Measurements from ENCODE around the gene CCDC110. TPM values are rescaled to one million over a fixed set of nuclear protein-coding genes. Genes with fewer than 3 reads are reported as not detected.
A peak's percentile ranks its signal among the peaks of the same experiment; 100 is the strongest.

The CCDC110 gene
- polyA plus RNA-seq, 1 donor (not counting 4 experiments of a cell fraction or from before 2014, with no cell fraction given) = not detected

GRCh38 chr4:185395956-185396723, 75.4 kb downstream of the CCDC110 start:
- Histone ChIP-seq H3K27ac (ENCODE audit: control insufficient read depth, insufficient read depth, low read length) (peak overlapping the region; percentile 93), H3K4me1 (ENCODE audit: control insufficient read depth, extremely low read depth, insufficient read depth, low read length) (peaks cover 19% of the 10 kb centered on the region), H3K27me3 (ENCODE audit: control insufficient read depth, extremely low read depth, insufficient read depth, low read length) (no peaks in the 10 kb centered on the region), H3K79me2 (ENCODE audit: control insufficient read depth, insufficient read depth, low read length) (no peaks in the 10 kb centered on the region), H4K20me1 (ENCODE audit: control insufficient read depth, extremely low read depth, insufficient read depth, low read length) (no peaks in the 10 kb centered on the region), H3K36me3 (ENCODE audit: control insufficient read depth in 2 of 2, extremely low read depth in 1 of 2, insufficient read depth in 2 of 2, low read length in 2 of 2) (no peaks in the 10 kb centered on the region), H3K4me3 (ENCODE audit: control insufficient read depth in 2 of 3, extremely low read depth in 1 of 3, insufficient read depth in 2 of 3, low read depth in 1 of 3, low read length in 3 of 3) (peak overlapping the region; percentile 61 to 87 (median 81)), H3K4me2 (ENCODE audit: control insufficient read depth, extremely low read depth, insufficient read depth, low read depth, low read length) (peak overlapping the region; percentile 97), H3K9me1 (ENCODE audit: control insufficient read depth, extremely low read depth, insufficient read depth, low read length) (no peaks in the 10 kb centered on the region), H3K9ac (ENCODE audit: control insufficient read depth, extremely low read depth, insufficient read depth, low read length) (peak overlapping the region; percentile 91), H3K9me3 (ENCODE audit: control insufficient read depth, low read depth, low read length) (no peaks in the 10 kb centered on the region), H2AFZ (ENCODE audit: control insufficient read depth, low read length) (peak overlapping the region; percentile 73)
- dilution Hi-C loops (cut with MboI; ENCODE audit: extremely low pct_ligation_motif_present, low sequenced_read_pairs) = no loop called here
- TF ChIP-seq EZH2 (IDR thresholded peaks at IDR 0.05; ENCODE audit: low read length) (no peak), CTCF (optimal IDR thresholded peaks at IDR 0.05 in 1 of 3, IDR thresholded peaks at IDR 0.05 in 1 of 3, conservative IDR thresholded peaks at IDR 0.05 in 1 of 3; ENCODE audit: extremely low read depth in 1 of 3, insufficient read depth in 2 of 3, low read length in 3 of 3) (no peak)
- DNase-seq (ENCODE audit: low read depth, low spot score) = peak; percentile 70
- FAIRE-seq = no peak

- H3K27me3 ChIP-seq (ENCODE audit: control insufficient read depth, extremely low read depth, insufficient read depth, low read length) = no peaks in the 10 kb centered on the region
- peak within 1 kb of the TSS; percentile 93 for H3K27ac ChIP-seq (ENCODE audit: control insufficient read depth, insufficient read depth, low read length)
- no peaks in the 10 kb centered on the region for H3K9me1 ChIP-seq (ENCODE audit: control insufficient read depth, extremely low read depth, insufficient read depth, low read length)
- H3K4me1 ChIP-seq (ENCODE audit: control insufficient read depth, extremely low read depth, insufficient read depth, low read length) = peaks cover 19% of the 10 kb centered on the region
- no peak for DNase-seq (ENCODE audit: low read depth, low spot score)
- H3K4me3 ChIP-seq (ENCODE audit: control insufficient read depth in 2 of 3, extremely low read depth in 1 of 3, insufficient read depth in 2 of 3, low read depth in 1 of 3, low read length in 3 of 3) = peak within 1 kb of the TSS; percentile 61 to 87 (median 81)
- H2AFZ ChIP-seq (ENCODE audit: control insufficient read depth, low read length) = peak within 1 kb of the TSS; percentile 73
- no peaks in the 10 kb centered on the region for H4K20me1 ChIP-seq (ENCODE audit: control insufficient read depth, extremely low read depth, insufficient read depth, low read length)
- no peak for FAIRE-seq
- H3K36me3 ChIP-seq (ENCODE audit: control insufficient read depth in 2 of 2, extremely low read depth in 1 of 2, insufficient read depth in 2 of 2, low read length in 2 of 2) = no peaks in the 10 kb centered on the region
- H3K79me2 ChIP-seq (ENCODE audit: control insufficient read depth, insufficient read depth, low read length) = no peaks in the 10 kb centered on the region
- no peaks in the 10 kb centered on the region for H3K9me3 ChIP-seq (ENCODE audit: control insufficient read depth, low read depth, low read length)
- TF ChIP-seq CTCF (optimal IDR thresholded peaks at IDR 0.05 in 1 of 3, IDR thresholded peaks at IDR 0.05 in 1 of 3, conservative IDR thresholded peaks at IDR 0.05 in 1 of 3; ENCODE audit: extremely low read depth in 1 of 3, insufficient read depth in 2 of 3, low read length in 3 of 3) = no peak
- no peak for TF ChIP-seq EZH2 (IDR thresholded peaks at IDR 0.05; ENCODE audit: low read length)
- peak within 1 kb of the TSS; percentile 91 for H3K9ac ChIP-seq (ENCODE audit: control insufficient read depth, extremely low read depth, insufficient read depth, low read length)
- peak within 1 kb of the TSS; percentile 97 for H3K4me2 ChIP-seq (ENCODE audit: control insufficient read depth, extremely low read depth, insufficient read depth, low read depth, low read length)
- dilution Hi-C loops (cut with MboI; ENCODE audit: extremely low pct_ligation_motif_present, low sequenced_read_pairs) = no loop called here
Observed at GRCh38 chr4:185395238-185395955, 76.1 kb downstream of the CCDC110 start, which contains the start of gene LRP2BP. Gene LRP2BP (minus strand): TSS chr4:185395924. CDS start chr4:185378186, 17,738 bp downstream.

Small RNA genes lying within 50 kb of the gene (small RNA-seq; reads per million reads assigned to genes)
- gene RF00019 (ENCODE audit: insufficient read length in 3 of 3, low read depth in 3 of 3, low replicate concordance in 1 of 3) = 0 reads per million in 3 experiments

Other genes starting within 250 kb of the CCDC110 start
- gene LRP2BP, start 75.8 kb downstream of the CCDC110 start, polyA plus RNA-seq = 0.03 to 0.22 TPM (median 0.15 TPM) in 3 replicates
- gene ANKRD37, start 74.9 kb downstream of the CCDC110 start, polyA plus RNA-seq = 4.4 to 9.4 TPM (median 8.0 TPM) in 3 replicates
- gene UFSP2, start 45.8 kb downstream of the CCDC110 start, polyA plus RNA-seq = 24.6 to 41.7 TPM (median 24.7 TPM) in 3 replicates
- 0.08 TPM in 1 of 3 replicates, not detected in the others for gene PDLIM3, start 63.8 kb upstream of the CCDC110 start, polyA plus RNA-seq